Measurements from ENCODE around the gene KCNT1. TPM values are rescaled to one million over a fixed set of nuclear protein-coding genes. Genes with fewer than 3 reads are reported as not detected.
"Not testable (repeated sequence)": the region's sequence is repeated elsewhere in the genome, so short reads cannot be mapped to it uniquely, and the experiment has no call there.

The KCNT1 gene
- total RNA-seq, 2 donors from 2014 or later = not detected

DNA sequence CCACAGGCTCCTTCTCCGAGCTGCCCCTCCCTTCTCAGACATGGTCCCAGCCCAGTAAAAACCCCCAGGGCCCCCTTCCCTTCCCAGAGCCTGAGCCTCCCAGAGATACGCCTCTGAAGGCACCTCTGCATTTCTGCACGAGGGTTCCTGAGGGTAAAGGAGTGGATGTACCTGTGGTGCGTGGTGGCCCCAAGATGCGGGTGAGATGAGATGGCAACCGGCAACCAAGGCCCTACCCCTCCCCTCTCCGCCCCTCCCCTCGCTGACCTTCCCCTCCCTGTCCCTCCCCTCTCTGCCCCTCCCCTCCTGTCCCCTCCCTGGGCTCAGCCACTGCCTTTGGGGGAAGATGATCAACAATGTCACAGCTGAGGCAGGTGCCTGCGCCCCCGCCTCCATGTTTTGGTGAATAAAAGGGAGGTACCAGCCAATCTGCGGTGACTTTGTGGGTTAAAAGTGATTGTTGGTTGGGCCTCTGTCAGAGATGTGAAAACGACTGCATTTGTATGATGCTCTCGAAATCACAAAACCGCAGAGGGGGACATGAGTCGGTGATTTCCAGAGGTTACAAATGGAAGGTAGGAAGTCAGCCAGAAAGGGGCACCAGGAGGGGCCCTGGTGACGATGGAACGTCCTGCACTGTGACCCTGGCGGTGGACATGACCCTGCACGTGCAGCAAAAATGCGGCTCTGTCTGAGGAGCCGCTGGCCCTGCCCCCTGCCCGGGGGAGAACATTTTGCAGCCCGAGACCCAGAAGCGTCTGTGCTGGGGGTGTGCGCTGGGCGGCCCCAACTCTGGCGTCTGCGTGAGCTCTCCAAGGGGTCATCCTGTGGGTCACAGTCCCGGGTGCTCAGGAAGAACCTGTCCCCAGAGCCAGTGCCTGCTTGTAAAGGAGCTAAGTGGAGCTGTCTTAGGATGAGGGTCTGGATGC is 35.2 kb upstream of the KCNT1 start:
- H3K27ac Mint-ChIP-seq = no peak overlapping the region

DNA sequence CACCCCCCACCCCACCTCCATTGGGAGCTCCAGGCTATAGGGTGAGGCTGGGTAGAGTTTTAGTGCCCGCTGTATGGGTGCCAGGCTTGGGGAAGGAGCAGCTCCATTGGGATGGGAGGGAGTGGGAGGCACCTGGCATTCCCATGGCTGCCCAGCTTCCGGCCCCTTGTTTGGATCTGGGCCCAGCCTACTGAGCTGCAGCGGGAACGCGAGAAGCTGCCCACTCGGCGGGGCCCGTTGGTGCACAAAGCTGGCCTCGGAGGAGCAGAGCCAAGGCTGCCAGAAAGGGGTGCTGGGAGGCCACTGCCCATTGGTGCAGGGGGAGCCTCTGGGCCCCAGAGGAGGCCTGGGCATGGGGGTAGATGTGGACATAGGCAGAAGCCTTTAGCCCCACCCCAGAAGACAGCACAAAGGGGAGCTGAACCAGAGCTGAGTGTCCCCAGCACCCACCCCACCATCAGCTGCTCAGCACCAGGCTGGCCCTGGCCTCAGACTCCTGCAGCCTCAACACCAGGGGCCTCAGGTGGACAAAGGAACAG is 34.5 kb upstream of the KCNT1 start:
- no peak overlapping the region for H3K27ac Mint-ChIP-seq
- no peaks in the 10 kb centered on the region for H3K27me3 Mint-ChIP-seq
- no peaks in the 10 kb centered on the region for H3K36me3 Mint-ChIP-seq
- no peak overlapping the region for H3K4me3 Mint-ChIP-seq
- H3K4me1 Mint-ChIP-seq (ENCODE audit: low read depth in 2 of 2) = no peaks in the 10 kb centered on the region
- ATAC-seq (no peak), DNase-seq (ENCODE audit: low spot score) (no peak)
- no peaks in the 10 kb centered on the region for H3K9me3 Mint-ChIP-seq

More for the DNA sequence above, 35.2 kb upstream of the KCNT1 start:
- H3K36me3 Mint-ChIP-seq = no peaks in the 10 kb centered on the region
- H3K4me3 Mint-ChIP-seq = no peak overlapping the region
- H3K9me3 Mint-ChIP-seq = no peaks in the 10 kb centered on the region
- ATAC-seq = no peak
- DNase-seq (ENCODE audit: low spot score) = no peak
- no peaks in the 10 kb centered on the region for H3K4me1 Mint-ChIP-seq (ENCODE audit: low read depth in 2 of 2)
- H3K27me3 Mint-ChIP-seq = peaks cover 0 to 2% of the 10 kb centered on the region in 2 donors

DNA sequence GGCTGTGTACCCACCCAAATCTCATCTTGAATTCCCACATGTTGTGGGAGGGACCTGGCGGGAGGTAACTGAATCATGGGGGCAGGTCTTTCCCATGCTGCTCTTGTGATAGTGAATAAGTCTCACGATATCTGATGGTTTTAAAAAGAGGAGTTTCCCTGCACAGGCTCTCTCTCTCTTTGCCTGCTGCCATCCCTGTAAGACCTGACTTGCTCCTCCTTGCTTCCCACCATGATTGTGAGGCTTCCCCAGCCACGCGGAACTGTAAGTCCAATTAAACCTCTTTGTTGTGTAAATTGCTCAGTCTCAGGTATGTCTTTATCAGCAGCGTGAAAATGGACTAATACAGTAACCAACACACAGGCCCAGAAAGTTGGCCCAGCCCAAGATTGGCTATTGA is 33.0 kb upstream of the KCNT1 start:
- not testable (repeated sequence) for H3K27ac Mint-ChIP-seq; H3K9me3 Mint-ChIP-seq; H3K27me3 Mint-ChIP-seq; ATAC-seq; H3K4me3 Mint-ChIP-seq; H3K36me3 Mint-ChIP-seq; H3K4me1 Mint-ChIP-seq (ENCODE audit: low read depth in 2 of 2); DNase-seq (ENCODE audit: low spot score)

DNA sequence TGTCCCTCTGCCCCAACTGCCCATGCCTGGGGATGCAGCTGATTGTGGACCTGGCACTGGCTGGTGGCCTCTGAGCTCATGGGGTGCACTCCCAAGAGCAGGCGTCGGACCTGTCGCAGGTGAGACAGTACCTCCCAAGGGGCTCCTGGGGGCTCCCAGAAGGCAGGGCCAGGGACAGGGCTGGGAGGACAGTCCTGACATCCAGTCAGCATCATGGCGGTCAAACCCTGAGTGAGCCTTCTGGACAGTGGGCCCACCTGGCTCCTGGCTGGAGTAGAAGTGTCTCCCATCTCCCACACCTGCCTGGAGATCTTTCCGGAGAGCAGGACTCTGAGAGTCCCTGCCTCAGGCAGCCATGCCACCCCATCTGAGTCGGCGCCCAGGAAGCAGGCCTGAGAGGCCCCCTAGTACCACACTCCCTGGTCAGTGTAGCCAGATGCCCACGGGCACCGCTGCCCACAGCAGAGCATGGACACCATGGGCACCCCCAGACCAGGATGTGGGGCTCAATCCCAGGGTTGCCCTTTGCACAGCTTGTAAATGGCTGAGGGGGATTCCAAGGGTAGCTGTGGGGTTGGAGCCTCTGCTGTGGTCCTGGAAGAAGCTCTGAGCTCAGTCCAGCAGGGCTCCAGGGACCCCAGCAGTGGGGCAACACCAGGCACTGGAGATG is 32.2 kb upstream of the KCNT1 start:
- no peaks in the 10 kb centered on the region for H3K4me1 Mint-ChIP-seq (ENCODE audit: low read depth in 2 of 2)
- H3K27ac Mint-ChIP-seq = no peak overlapping the region
- DNase-seq (ENCODE audit: low spot score) (no peak), ATAC-seq (peak in 1 of 2 donors; percentile 22)
- no peaks in the 10 kb centered on the region for H3K9me3 Mint-ChIP-seq
- no peak overlapping the region for H3K4me3 Mint-ChIP-seq
- H3K27me3 Mint-ChIP-seq = peaks cover 0 to 3% of the 10 kb centered on the region in 2 donors
- H3K36me3 Mint-ChIP-seq = no peaks in the 10 kb centered on the region

DNA sequence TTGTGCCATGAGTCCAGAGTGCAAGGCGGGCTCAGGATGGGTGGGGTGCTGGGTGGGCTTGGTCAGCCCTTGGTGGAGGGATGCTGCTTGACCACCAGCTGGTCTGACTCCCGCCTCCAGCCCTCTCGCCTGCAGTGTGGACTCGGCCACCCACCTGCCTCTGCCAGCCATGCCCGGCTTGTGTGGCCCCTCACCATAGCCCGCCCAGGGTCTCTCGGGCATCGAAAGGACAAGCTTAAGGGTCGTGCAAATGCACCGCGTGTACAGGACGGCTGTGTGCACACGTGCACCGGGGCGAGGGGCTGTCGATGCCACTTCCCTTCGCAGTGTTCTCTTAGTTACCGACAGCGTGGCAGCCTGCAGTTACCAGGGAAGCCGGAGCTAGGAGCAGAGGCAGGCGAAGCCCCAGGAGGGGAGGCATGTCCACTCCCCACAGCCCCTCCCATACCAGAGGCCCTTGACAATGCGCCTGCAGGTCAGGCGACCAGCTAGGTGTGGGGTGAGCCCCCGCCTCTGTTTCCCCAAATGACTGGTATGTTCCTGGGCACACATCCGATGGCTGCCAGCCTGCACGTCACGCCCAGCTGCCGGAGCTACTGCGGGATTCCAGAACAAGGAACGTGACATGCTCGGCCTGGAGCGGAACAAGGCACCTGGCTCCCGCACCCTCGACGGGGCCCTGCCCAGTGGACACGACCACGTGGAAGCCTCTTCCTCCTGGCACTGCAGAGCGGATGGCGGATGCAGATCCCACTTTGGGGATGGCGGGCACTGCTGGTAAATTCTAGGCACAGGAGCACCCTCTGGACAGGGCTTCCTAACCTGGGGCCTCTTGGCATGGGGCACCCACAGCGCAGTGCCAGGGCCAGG is 31.0 kb upstream of the KCNT1 start:
- Mint-ChIP-seq H3K27ac (no peak overlapping the region), H3K4me1 (ENCODE audit: low read depth in 2 of 2) (no peaks in the 10 kb centered on the region), H3K4me3 (no peak overlapping the region), H3K27me3 (peaks cover 0 to 3% of the 10 kb centered on the region in 2 donors), H3K36me3 (no peaks in the 10 kb centered on the region), H3K9me3 (no peaks in the 10 kb centered on the region)
- DNase-seq (ENCODE audit: low spot score) = no peak
- no peak for ATAC-seq

DNA sequence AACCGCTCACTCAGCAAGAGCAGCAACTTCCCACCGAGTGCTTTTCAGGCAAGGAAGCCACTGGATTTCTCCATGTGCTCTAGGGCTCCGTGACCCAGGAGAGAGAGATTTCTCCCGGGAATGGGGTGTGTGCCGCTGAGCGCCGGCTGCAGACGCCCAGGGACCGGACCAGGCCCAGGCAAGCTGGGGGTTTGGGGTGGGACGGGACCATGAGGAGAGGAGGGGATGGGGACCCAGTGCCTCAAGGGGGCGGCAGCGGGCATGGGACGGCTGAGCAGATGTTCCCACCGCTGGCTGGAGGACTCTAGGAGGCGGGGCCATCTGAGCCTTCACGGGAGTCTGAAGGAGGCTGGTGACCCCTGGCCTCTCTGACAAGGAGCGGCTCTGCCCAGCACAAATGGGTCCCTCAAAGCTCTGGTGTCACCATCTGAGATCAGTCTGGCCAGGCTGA is 30.4 kb upstream of the KCNT1 start:
- ATAC-seq (no peak), DNase-seq (ENCODE audit: low spot score) (no peak)
- Mint-ChIP-seq H3K36me3 (no peaks in the 10 kb centered on the region), H3K4me3 (no peak overlapping the region), H3K4me1 (ENCODE audit: low read depth in 2 of 2) (no peaks in the 10 kb centered on the region), H3K9me3 (no peaks in the 10 kb centered on the region), H3K27ac (no peak overlapping the region), H3K27me3 (peaks cover 0 to 3% of the 10 kb centered on the region in 2 donors)

DNA sequence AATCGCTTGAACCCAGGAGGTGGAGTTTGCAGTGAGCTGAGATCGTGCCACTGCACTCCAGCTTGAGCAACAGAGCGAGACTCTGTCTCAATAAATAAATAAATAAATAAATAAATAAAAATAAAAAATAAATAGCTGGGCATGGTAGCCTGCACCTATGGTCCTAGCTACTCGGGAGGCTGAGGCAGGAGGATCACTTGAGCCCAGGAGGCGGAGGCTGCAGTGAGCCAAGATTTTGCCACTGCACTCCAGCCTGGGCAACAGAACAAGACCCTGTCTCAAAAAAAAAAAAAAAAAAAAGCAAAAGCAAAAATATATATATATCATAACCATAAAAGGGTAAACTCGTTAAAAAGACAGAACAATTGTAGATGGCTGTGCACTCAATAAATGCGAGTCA is 29.2 kb upstream of the KCNT1 start:
- not testable (repeated sequence) for H3K9me3 Mint-ChIP-seq; H3K4me3 Mint-ChIP-seq; H3K4me1 Mint-ChIP-seq (ENCODE audit: low read depth in 2 of 2); H3K27ac Mint-ChIP-seq; ATAC-seq; H3K27me3 Mint-ChIP-seq; DNase-seq (ENCODE audit: low spot score); H3K36me3 Mint-ChIP-seq

DNA sequence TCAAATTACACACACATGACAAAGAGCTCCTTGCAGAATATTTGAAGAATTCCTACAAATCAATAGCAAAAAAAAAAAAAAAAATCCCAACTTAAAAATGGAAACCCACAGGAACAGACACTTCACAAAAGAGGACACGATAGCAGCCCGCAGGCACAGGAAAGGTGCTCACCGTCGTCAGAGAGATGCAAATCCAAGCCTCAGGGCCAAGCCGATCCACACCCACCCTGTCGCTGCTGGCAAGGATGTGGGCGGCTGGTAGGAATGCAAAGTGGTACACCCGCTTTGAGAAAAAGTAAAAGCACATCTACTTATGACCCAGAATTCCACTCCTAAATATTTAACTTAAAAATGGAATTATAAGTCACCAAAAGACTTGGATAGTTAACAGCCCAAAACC is 28.0 kb upstream of the KCNT1 start:
- ATAC-seq = no peak
- peaks cover 0 to 3% of the 10 kb centered on the region in 2 donors for H3K27me3 Mint-ChIP-seq
- peak; percentile 38 for DNase-seq (ENCODE audit: low spot score)
- H3K9me3 Mint-ChIP-seq = no peaks in the 10 kb centered on the region
- H3K4me3 Mint-ChIP-seq = no peak overlapping the region
- H3K27ac Mint-ChIP-seq = no peak overlapping the region
- H3K36me3 Mint-ChIP-seq = no peaks in the 10 kb centered on the region
- H3K4me1 Mint-ChIP-seq (ENCODE audit: low read depth in 2 of 2) = no peaks in the 10 kb centered on the region

DNA sequence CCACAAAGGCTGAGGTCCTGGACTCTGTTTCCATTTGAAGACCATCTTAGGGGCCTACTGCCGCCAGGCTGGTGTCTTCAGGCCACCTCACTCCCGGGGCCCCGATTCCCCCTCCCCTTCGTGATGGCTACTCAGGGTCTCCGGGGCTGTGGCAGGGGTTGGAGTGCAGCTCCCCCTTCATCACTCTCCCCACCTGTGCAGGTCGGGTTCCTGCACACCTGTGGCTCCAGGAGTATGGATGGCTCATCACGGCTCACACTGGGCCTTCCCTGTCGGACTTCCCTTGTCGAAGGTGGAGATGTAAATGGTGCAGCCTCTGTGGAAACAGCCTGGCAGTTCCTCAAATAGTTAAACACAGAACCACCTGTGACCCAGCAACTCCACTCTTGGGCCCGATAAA is 27.0 kb upstream of the KCNT1 start:
- Mint-ChIP-seq H3K36me3 (no peaks in the 10 kb centered on the region), H3K27me3 (peaks cover 0 to 3% of the 10 kb centered on the region in 2 donors), H3K9me3 (no peaks in the 10 kb centered on the region), H3K27ac (no peak overlapping the region), H3K4me3 (no peak overlapping the region), H3K4me1 (ENCODE audit: low read depth in 2 of 2) (no peaks in the 10 kb centered on the region)
- DNase-seq (ENCODE audit: low spot score) = no peak
- no peak for ATAC-seq

DNA sequence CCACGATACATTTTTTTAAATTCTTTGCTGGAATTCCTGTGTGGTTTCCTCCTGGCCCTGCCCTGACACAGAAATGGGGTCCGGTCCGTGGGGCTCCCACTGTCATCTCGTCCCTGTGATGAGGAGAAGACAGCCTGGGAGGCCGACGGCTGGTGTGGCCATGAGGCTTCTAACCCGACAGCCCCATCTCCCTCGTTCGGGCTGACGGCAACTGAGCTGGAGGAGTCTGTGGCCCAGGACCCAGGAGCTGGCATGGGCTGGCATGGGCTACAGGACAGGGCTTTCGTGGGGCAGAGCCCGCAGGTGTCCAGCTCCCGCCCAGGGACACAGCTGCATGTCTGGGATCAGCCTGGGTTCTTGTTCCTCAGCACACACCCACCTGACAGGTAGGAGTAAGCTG is 25.1 kb upstream of the KCNT1 start:
- Mint-ChIP-seq H3K4me1 (ENCODE audit: low read depth in 2 of 2) (no peaks in the 10 kb centered on the region), H3K27ac (no peak overlapping the region)

DNA sequence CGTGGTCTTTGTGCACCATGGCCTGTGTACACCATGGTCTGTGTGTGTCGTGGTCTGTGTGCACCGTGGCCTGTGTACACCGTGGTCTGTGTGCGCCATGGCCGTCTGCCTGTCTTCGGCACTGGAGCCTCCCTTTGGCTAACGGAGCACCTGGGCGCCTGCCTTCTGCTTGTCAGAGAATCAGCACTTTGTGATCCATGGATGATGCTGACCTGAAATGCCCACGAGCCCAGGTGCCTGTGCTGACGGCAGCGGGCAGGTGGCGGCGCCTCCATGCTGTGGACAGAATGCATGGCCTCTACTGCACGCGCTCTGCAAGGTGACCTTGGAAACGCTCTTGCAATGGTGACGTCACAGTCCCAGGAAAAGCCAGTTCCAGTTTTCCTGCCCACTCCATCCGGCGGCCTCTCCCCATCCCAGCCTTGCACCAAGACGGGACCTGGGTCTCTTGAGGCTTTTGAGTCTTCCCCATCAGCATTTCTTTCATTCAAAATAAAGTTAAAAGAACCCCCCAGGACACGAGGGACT is 24.3 kb upstream of the KCNT1 start:
- H3K9me3 Mint-ChIP-seq = no peaks in the 10 kb centered on the region
- H3K4me3 Mint-ChIP-seq = no peak overlapping the region
- no peak for DNase-seq (ENCODE audit: low spot score)
- ATAC-seq = no peak
- no peaks in the 10 kb centered on the region for H3K36me3 Mint-ChIP-seq
- H3K4me1 Mint-ChIP-seq (ENCODE audit: low read depth in 2 of 2) = no peaks in the 10 kb centered on the region
- peaks cover 0 to 5% of the 10 kb centered on the region in 2 donors for H3K27me3 Mint-ChIP-seq
- no peak overlapping the region for H3K27ac Mint-ChIP-seq

More for the DNA sequence above, 25.1 kb upstream of the KCNT1 start:
- Mint-ChIP-seq H3K4me3 (no peak overlapping the region), H3K36me3 (no peaks in the 10 kb centered on the region), H3K27me3 (peaks cover 0 to 5% of the 10 kb centered on the region in 2 donors), H3K9me3 (no peaks in the 10 kb centered on the region)
- ATAC-seq (no peak), DNase-seq (ENCODE audit: low spot score) (no peak)

DNA sequence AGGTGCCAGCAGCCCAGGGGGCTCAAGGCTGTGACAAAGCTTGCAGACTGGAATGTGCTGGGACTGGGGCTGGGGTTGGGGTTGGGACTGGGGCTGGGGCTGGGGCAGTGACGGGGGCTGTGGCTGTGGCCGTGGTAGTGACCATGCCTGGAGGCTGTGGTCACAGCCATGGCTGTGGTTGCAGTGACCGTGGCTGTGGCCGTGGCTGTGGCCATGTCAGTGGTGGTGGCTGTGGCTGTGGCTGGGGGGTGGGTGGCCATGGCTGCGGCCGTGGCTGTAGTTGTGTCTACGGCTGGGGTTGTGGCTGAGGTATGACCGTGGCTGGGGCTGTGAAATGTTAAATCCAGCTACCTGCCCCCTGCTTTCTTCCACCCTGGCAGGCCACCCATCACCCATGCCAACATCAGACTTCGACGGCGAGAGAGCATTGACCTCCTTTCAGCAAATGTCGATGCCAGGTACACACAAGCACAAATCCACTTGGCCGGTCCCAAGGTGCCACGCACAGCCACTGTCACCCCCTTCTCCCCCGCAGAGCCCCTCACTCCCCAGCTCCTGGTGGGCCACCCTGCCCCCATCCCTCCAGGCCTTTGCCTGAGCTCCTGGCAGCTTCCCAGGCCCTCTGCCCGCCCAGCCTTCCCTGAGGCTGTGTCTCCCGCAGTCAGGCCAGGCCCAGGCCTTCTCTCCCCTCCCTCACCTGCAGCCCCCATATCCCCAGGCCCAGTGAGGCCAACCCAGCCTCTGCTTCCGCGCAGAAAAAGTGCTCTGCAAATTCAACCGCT is 23.6 kb upstream of the KCNT1 start:
- no peaks in the 10 kb centered on the region for H3K4me1 Mint-ChIP-seq (ENCODE audit: low read depth in 2 of 2)
- no peak for DNase-seq (ENCODE audit: low spot score)
- H3K27ac Mint-ChIP-seq = no peak overlapping the region
- ATAC-seq = peak in 1 of 2 donors; percentile 4
- no peaks in the 10 kb centered on the region for H3K36me3 Mint-ChIP-seq
- no peak overlapping the region for H3K4me3 Mint-ChIP-seq
- H3K9me3 Mint-ChIP-seq = no peaks in the 10 kb centered on the region
- H3K27me3 Mint-ChIP-seq = peaks cover 0 to 5% of the 10 kb centered on the region in 2 donors

Measured in natural killer cell treated with Interleukin-12 subunit alpha and Interleukin-12 subunit beta and Interleukin-15 and Interleukin-18, amount 100 ng/mL, for 72 hours (primary cell).